H1 (cell line): ENCODE data around the gene SSTR3. TPM values are rescaled to one million over a fixed set of nuclear protein-coding genes. Genes with fewer than 3 reads are reported as not detected.
A peak's percentile ranks its signal among the peaks of the same experiment; 100 is the strongest.

Experiments used
- BRCA1 ChIP-seq: IDR thresholded peaks from 2 replicates; pipeline ENCODE4 v1.6.1; 2012; ENCODE audit warnings: low read depth, low read length, improper control_type of control experiment
- CBX5 ChIP-seq: fragments of 300-800, 300-1000 bp; sonication (generic); IDR thresholded peaks from 2 replicates; pipeline ENCODE4 v1.7.1; 2016; ENCODE audit warnings: antibody characterized with exemption, low read length, low read depth
- CBX8 ChIP-seq: fragments of 300-800, 300-1000 bp; sonication (generic); IDR thresholded peaks from 2 replicates; pipeline ENCODE4 v1.7.1; 2016; ENCODE audit warnings: low read depth, low read length, borderline replicate concordance
- CEBPB ChIP-seq: IDR thresholded peaks from 2 replicates; pipeline ENCODE4 v1.6.1; 2012; ENCODE audit warnings: low read depth, low read length
- CTCF ChIP-seq, 3 experiments: IDR thresholded peaks; 1 replicate in 2 of 3; 2 replicates in 1 of 3; pipeline versions ENCODE4 v1.5.1 to v1.6.1; 2011; ENCODE audit warnings: low read length in 3 of 3, mild to moderate bottlenecking in 3 of 3, inconsistent platforms in 2 of 3, low read depth in 1 of 3, moderate library complexity in 1 of 3; ENCODE audit not compliant: insufficient read depth in 1 of 3; ENCODE audit errors: control extremely low read depth in 1 of 3
- EZH2 ChIP-seq: fragments of 200-600 bp; sonication (generic); IDR thresholded peaks from 2 replicates; pipeline ENCODE4 v1.7.1; 2012; ENCODE audit warnings: low read depth, mild to moderate bottlenecking, moderate library complexity, low read length, inconsistent platforms; ENCODE audit not compliant: severe bottlenecking
- KDM4A ChIP-seq: IDR thresholded peaks from one replicate; pipeline ENCODE4 v1.7.1; 2012; ENCODE audit warnings: low read depth, mild to moderate bottlenecking, moderate library complexity, low read length, inconsistent platforms; ENCODE audit not compliant: severe bottlenecking
- MAFK ChIP-seq: IDR thresholded peaks from 2 replicates; pipeline ENCODE4 v1.6.1; 2012; ENCODE audit warnings: low read depth, mild to moderate bottlenecking, improper control_type of control experiment, low read length
- RBBP5 ChIP-seq: IDR thresholded peaks from 2 replicates; pipeline ENCODE4 v1.7.1; 2012; ENCODE audit warnings: low read depth, mild to moderate bottlenecking, inconsistent platforms, low read length, moderate library complexity, borderline replicate concordance
- SIN3A ChIP-seq, 2 experiments: IDR thresholded peaks in 1 of 2; conservative IDR thresholded peaks in 1 of 2; 2 replicates each; pipeline ENCODE4 v1.6.1; 2011 to 2012; ENCODE audit warnings: low read length in 2 of 2, improper control_type of control experiment in 1 of 2, low read depth in 1 of 2, mild to moderate bottlenecking in 1 of 2
- SP2 ChIP-seq: IDR thresholded peaks from 2 replicates; pipeline ENCODE4 v1.6.1; 2012; ENCODE audit warnings: mild to moderate bottlenecking, low read length, inconsistent platforms
- TAF7 ChIP-seq: optimal IDR thresholded peaks from 2 replicates; pipeline ENCODE3; 2011; ENCODE audit warnings: low read depth, mild to moderate bottlenecking, inconsistent platforms, low read length, moderate library complexity, borderline replicate concordance
- TCF12 ChIP-seq: IDR thresholded peaks from 2 replicates; pipeline ENCODE4 v1.6.1; 2011; ENCODE audit warnings: low read depth, mild to moderate bottlenecking, low read length
- polyA plus RNA-seq, 7 experiments: library from polyadenylated mRNA; depleted of rRNA in 3 of 7; stranded (reverse) in 5 of 7; unstranded in 2 of 7; fragments of >200 nt in 5 of 7; fragments of 200-250 nt in 2 of 7; gene quantifications; 1 replicate in 5 of 7; 2 replicates in 1 of 7; 4 replicates in 1 of 7; pipeline versions ENCODE4 v1.2.1 to v1.2.3, GENCODE V29; 2011 to 2013; ENCODE audit warnings: missing spikeins in 2 of 7, mixed read lengths in 2 of 7
- total RNA-seq: library from RNA; stranded (reverse); fragmentation: NEBNext Ultra II Directional; extraction: Animal tissue kit (Norgen Biotek cat#: 25700); gene quantifications from 2 replicates; pipeline ENCODE4 v1.2.1, GENCODE V29; 2021

The SSTR3 gene
- total and polyA plus RNA-seq, 2 of the 8 experiments (the other 6 are each of a cell fraction or from before 2014, with no cell fraction given) = 0.22 to 0.77 TPM

GRCh38 chr22:37198258-37199102 lies 13.8 kb downstream of the SSTR3 start (continued):
- TF ChIP-seq SIN3A (conservative IDR thresholded peaks at IDR 0.05 in 1 of 2, IDR thresholded peaks at IDR 0.05 in 1 of 2; ENCODE audit: low read depth in 1 of 2, low read length in 2 of 2) (peak in 1 of 2 experiments; percentile 57; a peak in 1 of 4 replicates), CBX8 (no peak), EZH2 (no peak), BRCA1 (no peak), RBBP5 (no peak), CTCF (IDR thresholded peaks at IDR 0.05; ENCODE audit: control extremely low read depth in 1 of 3, insufficient read depth in 1 of 3, low read depth in 1 of 3, low read length in 3 of 3) (peak; percentile 53 to 72 (median 56)), CEBPB (no peak), CBX5 (no peak), MAFK (no peak), SP2 (no peak), TCF12 (no peak), KDM4A (no peak), TAF7 (no peak)
